Right lobe of liver (tissue), 4 donors: ENCODE results near the gene MARK4.

Experiments used
- CTCF ChIP-seq, 4 donors: fragments of 200-600 bp in 3 of 4; fragments of 450-650 bp in 1 of 4; IDR thresholded peaks; one replicate each; pipeline versions ENCODE4 v1.5.1 to v1.8.0; 2016 to 2022; ENCODE audit warnings: antibody characterized with exemption in 4 of 4, mild to moderate bottlenecking in 2 of 4
- POLR2A ChIP-seq: fragments of 450-650 bp; IDR thresholded peaks from one replicate; pipeline ENCODE4 v1.6.1; 2017; ENCODE audit warnings: antibody characterized with exemption, mild to moderate bottlenecking
- donor health status: DM: no; HTN: no; CAD: no.
- donor health status: DM: no; HTN: no; CAD: no.
- donor health status: DM: no; HTN: yes; CAD: no.

GRCh38 chr19:45267296-45267695 lies 16.2 kb downstream of the MARK4 start:
- no peak for TF ChIP-seq CTCF (IDR thresholded peaks at IDR 0.05)
- TF ChIP-seq POLR2A, result no peak
